Urothelium cell line (cell line): Measurements from ENCODE around the gene STAT1.

Source experiments
- DNase-seq: peaks from one replicate; pipeline ENCODE4 v3.0.0; 2011; ENCODE audit warnings: low spot score, mixed read lengths
- FAIRE-seq: peaks from 2 replicates; lab custom pipeline; 2011; peaks lifted over from hg19 to GRCh38; lab: Jason Lieb, UNC

Gene STAT1

DNA sequence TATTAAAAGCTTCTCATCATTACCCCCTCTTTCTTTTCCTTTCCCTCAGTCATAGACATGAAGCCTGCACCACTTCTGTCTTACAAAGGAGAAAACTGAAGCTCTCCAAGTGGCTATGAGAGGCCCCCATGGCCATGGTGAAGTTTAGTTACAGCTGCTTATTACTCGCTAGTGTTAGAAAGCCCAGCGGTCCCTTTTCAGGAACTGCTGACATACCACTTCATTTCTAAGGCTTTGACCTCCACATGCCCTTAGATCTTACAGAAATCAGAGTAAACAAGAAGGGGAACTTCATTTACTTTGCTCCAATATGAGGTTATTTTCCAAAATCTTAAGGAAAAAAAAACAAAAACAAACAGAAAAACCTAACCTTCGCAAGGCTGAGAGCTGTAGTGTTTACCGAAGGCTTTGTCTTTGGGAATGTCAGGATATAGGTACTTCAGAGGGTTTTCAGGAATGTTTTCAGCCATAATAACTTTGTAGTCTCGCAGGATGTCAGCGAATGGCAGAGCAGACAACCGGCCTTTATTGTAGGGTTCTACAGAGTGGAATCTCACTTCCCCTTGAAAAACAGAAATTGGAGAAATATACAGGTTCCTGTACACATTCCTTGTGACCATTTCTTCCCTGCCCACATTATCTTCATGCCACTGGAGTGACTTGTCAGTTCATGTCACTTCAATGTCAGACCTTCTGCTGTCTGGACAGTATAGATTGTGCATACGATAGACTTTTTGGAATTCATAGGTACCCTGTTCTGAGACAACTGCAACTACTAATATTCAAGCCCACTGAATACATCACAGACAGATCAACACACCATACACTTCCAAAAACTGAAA is 18.8 kb upstream of the STAT1 start:
- FAIRE-seq (no peak), DNase-seq (no peak)

DNA sequence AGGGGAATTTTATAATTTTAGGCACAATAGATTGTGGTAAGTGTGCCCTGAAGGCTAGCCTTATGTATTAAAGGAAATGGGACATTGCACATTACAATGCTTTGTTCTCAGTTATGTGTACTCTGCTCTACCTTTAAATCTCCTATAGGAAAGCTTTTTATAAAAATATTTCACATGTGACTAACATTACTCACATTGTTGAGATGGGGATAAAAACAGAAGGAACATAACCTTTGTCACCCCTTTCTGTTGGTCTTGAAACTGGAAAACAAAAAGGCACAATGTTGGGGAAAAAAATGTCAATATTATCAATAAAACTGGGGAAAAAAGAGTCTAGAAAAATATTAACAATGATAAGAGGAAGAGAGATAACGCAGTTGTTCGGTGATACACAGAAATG is 17.3 kb upstream of the STAT1 start:
- FAIRE-seq (no peak), DNase-seq (no peak)

DNA sequence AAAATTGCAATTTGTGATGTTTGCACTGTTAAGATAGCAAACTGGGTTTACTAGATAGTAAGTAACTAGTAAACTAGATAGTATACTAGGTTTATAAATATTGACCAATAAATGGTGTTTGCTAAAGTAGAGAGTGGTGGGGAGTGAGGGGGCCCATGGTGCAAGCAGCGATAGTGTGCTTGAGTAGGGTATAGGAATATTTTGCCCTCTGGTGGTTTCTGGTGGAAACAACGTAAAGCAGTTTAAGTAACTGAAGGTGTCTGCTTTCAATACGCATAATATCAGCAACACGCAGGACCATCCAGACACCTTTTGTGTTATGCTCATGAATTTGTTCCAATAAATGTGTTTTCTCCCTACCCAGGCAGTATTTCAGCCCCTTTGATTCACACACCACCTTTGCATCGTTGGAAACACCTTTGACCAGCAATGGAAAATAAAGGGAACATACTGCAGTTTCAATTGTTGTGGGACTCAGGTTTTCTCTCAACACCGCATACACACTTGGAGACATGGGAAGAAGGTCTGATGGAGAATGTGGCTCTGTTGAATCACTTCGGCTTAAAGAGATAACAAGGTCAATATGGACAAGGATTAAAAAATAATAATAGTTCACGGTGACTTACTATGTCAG is 16.7 kb upstream of the STAT1 start:
- DNase-seq (peak; percentile 53), FAIRE-seq (peak; percentile 59)

- FAIRE-seq = no peak
- no peak for DNase-seq
Measured at GRCh38 chr2:191029280-191029950, 15.4 kb upstream of the STAT1 start.

GRCh38 chr2:191026377-191026776 is 12.4 kb upstream of the STAT1 start:
- FAIRE-seq (no peak), DNase-seq (no peak)

GRCh38 chr2:191025135-191025534 is 11.2 kb upstream of the STAT1 start:
- no peak for DNase-seq
- FAIRE-seq = no peak

- FAIRE-seq (no peak), DNase-seq (no peak)
Measured at GRCh38 chr2:191023235-191023679, 9.3 kb upstream of the STAT1 start.

DNA sequence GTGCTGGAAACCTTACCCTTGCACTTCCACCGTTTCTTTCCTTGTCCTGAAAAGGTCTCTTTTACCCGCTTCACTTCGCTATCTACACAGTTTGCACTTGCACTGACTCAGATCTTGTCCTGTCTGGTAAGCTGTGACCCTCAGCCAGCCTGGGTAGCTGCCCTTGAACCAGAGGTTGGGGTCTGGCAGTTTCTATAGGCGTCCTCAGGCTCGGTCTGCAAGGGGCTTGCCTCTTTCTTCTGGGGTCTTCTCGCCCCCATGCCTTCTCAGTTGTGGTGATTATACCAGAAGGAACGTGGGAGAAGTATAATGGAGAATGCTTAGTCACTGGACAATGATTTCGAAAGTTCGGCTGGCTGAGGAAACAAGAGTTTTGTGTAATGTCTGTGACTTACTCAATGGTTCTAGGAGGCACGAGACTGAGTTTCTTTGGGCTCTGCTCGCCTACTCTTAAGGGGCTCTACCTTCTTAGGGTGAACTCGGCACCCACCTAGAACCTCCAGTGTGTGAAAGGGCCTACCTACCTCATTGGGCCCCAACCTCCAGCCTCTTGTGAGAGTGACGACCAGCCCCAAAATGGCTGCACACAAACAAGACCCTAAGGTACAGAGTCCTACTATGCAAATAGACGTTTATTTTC is 6.9 kb upstream of the STAT1 start:
- DNase-seq = no peak
- FAIRE-seq = no peak

GRCh38 chr2:191020221-191020741 is 6.3 kb upstream of the STAT1 start:
- no peak for FAIRE-seq
- DNase-seq = peak; percentile 98

- no peak for FAIRE-seq
Measured at GRCh38 chr2:191019376-191019775, 5.4 kb upstream of the STAT1 start.

GRCh38 chr2:191018643-191019119 is 4.7 kb upstream of the STAT1 start:
- FAIRE-seq (no peak), DNase-seq (no peak)

More at GRCh38 chr2:191019376-191019775, 5.4 kb upstream of the STAT1 start:
- DNase-seq = no peak

- FAIRE-seq = no peak
- no peak for DNase-seq
Measured at GRCh38 chr2:191018048-191018447, 4.1 kb upstream of the STAT1 start.

DNA sequence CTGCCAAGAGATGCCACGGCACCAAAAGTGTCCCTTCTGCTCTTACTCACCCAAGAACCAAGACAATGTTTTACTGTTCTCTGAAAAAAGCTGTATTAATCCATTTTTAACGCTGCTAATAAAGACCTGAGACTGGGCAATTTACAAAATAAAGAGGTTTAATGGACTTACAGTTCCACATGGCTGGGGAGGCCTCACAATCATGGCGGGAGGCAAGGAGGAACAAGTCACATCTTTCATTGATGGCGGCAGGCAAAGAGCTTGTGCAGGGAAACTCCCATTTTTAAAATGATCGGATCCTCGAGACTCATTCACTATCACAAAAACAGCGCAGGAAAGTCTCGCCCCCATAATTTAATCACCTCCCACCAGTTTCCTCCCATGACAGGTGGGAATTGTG is 1.9 kb upstream of the STAT1 start:
- FAIRE-seq (no peak), DNase-seq (no peak)

DNA sequence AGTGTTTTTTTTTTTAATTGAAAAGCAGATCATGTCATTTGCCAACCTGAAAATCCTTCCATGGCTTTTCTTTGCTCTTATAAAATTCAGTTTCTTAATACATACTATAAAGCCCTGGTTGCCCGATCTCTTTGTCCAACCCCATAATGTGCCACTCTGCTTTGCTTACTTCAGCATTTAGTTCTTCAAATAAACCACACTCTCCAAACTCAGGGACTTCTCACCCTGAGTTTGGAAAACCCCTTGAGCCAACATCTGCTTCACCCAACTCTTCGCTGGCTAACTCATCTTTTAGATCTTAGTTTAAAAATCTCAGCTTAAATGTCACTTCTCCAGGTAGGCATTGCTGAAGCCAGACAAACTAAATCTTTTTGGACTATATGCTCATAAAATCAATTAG is 1.3 kb upstream of the STAT1 start:
- FAIRE-seq (no peak), DNase-seq (no peak)

DNA sequence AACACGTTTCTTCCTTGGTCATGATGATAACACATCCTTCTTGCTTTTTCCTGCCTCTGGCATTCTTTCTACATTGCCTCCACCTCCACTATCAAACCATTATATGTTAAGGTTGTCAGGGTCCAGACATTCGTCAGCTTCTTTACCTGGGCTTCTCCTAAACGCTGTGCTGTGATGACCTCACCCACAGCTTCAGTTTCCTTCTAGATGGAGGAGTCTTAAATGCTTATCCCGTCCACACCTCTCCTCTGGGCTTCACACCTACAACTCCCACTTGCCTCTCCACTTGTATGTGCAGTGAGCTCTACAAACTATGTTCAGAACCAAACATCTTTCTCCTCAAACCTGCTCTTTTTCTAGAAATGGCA is 666 bp upstream of the STAT1 start:
- DNase-seq = no peak
- no peak for FAIRE-seq

GRCh38 chr2:191013682-191013931 is 364 bp downstream of the STAT1 start:
- FAIRE-seq (no peak), DNase-seq (no peak)

DNA sequence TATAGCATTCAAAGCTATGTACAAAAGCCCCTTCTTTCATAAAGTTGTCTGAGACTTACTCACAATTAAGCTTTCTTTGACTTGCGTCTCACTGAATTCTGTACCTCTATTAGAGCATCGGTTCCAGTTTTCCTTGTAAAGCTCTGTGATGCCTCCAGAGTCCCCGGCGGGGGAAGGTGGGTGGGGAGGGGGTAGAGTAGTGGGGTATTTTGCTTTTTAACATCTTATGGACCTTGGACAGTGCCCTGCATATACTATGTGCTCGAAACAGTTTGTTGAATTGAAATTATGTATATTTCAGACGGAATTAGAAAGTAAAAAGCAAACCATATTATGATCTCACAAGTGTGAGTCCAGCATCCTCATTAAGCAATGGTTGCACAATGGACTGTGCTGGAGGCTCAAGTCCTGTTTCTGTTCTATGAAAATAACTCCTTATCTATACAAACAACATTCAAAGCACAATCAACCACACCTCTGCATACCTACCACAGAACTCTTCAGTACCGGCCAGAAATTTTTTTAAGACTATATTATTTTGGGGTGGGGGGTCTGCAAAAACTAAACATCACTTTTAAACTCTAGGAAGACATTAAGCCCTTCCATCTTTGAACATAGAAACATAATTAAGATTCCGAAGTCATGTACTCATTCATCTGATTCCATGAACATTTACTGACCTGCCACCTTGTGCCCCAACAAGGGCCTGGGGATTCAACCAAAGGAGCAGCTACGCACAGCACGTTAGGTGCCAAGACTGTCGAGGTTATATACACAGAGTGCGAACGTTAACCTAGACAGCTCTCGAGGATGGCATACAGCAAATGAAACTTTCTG is 908 bp downstream of the STAT1 start:
- DNase-seq = no peak
- FAIRE-seq = no peak

DNA sequence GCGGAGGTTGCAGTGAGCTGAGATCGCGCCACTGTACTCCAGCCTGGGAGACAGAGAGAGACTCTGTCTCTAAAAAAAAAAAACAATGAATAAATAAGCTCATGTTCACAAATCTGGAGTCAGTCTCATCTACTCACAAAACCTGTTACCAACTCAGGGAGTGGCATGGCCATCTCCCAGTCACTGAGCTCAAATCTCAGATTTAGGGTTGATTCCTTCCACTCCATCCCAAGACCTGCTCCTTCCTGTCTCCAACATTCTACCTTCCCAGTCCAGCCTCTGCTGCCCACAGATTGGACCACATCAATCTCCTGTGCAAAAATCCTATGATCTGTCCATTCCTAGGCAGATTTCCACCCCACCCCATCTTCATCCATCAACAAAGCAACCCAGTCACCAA is 1.6 kb downstream of the STAT1 start:
- DNase-seq = no peak
- FAIRE-seq = no peak

- FAIRE-seq (no peak), DNase-seq (no peak)
Measured at GRCh38 chr2:191010887-191011885, 2.8 kb downstream of the STAT1 start.
